Measurements from ENCODE around the gene TAS2R39.

Gene TAS2R39

DNA sequence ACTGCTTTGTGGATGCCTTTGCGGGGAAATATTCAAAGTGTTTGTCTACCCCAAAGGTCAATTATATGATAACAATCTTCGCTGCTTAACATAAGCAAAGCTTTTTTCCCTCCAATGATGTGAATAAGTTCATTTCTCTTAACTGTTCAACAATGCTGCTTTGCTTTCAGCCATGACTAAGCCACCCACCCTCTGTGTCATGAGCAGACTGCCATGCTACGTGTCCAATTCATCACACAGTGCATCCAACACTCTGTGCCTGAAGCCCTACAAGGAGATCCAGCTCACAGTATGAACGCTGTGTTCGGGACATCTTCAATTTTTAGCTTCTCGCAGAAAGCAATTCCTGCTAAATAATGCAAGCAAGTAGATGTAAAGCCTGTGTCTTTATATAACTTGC lies 32.9 kb downstream of the TAS2R39 start:
- no peak overlapping the region for H3K4me3 ChIP-seq (ENCODE audit: low read length)
- TF ChIP-seq CTCF (IDR thresholded peaks at IDR 0.05; ENCODE audit: insufficient read depth, low read depth, low read length, missing control alignments): no peak
- peak; percentile 66 for DNase-seq (ENCODE audit: low read depth)

GRCh38 chr7:143216686-143217085 lies 33.5 kb downstream of the TAS2R39 start:
- DNase-seq (ENCODE audit: low read depth): no peak
- no peak overlapping the region for H3K4me3 ChIP-seq (ENCODE audit: low read length)
- no peak for TF ChIP-seq CTCF (IDR thresholded peaks at IDR 0.05; ENCODE audit: insufficient read depth, low read depth, low read length, missing control alignments)

DNA sequence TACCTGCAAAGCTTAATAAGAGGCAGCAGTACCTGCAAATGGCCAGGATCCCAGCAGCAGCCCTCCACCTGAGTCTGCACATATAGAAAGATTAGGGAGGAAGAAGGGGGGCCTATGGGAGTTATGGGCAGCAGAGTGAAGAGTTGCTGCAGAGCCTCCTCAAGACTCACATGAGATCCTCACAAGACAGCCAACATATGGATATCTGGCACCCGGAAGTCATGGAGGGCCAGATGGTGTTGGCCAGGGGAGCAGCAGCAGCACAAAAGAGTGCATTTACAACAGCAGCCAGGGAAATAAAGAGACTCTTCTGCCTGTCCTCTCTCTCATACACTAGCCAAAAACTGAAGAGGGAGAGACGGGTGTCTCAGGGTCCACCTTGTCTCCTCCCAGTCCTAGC lies 34.6 kb downstream of the TAS2R39 start:
- no peak for TF ChIP-seq CTCF (IDR thresholded peaks at IDR 0.05; ENCODE audit: insufficient read depth, low read depth, low read length, missing control alignments)
- H3K4me3 ChIP-seq (ENCODE audit: low read length): no peak overlapping the region
- no peak for DNase-seq (ENCODE audit: low read depth)

DNA sequence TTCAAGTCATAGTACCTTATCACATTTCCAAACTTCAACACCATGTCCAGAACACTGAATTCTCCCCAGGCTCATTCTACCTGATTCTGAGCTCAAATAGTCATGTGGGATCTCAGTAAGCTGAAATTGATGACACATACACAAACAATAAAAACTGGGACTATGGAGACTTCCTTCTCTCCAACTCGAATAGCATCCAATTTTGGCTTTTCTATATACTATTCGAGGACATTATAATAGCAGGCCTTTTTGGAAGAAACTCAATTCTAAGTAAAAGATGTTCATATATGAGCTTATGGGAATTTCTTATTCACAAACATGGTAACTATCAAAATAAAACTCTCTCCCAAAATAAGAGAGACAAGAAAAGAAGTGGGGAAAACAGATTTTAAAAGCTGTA lies 38.1 kb downstream of the TAS2R39 start:
- TF ChIP-seq CTCF (IDR thresholded peaks at IDR 0.05; ENCODE audit: insufficient read depth, low read depth, low read length, missing control alignments): no peak
- DNase-seq (ENCODE audit: low read depth): no peak
- no peak overlapping the region for H3K4me3 ChIP-seq (ENCODE audit: low read length)

GRCh38 chr7:143221737-143222136 lies 38.5 kb downstream of the TAS2R39 start, which contains the start of gene TAS2R40:
Gene TAS2R40 (plus strand): TSS chr7:143222037. CDS start chr7:143222079, 42 bp downstream.
- DNase-seq (ENCODE audit: low read depth): no peak
- H3K4me3 ChIP-seq (ENCODE audit: low read length): no peak within 1 kb of the TSS
- TF ChIP-seq CTCF (IDR thresholded peaks at IDR 0.05; ENCODE audit: insufficient read depth, low read depth, low read length, missing control alignments): no peak

- no peak for DNase-seq (ENCODE audit: low read depth)
- no peak for TF ChIP-seq CTCF (IDR thresholded peaks at IDR 0.05; ENCODE audit: insufficient read depth, low read depth, low read length, missing control alignments)
- H3K4me3 ChIP-seq (ENCODE audit: low read length): no peak overlapping the region
Observed at GRCh38 chr7:143222782-143223181, 39.6 kb downstream of the TAS2R39 start.

DNA sequence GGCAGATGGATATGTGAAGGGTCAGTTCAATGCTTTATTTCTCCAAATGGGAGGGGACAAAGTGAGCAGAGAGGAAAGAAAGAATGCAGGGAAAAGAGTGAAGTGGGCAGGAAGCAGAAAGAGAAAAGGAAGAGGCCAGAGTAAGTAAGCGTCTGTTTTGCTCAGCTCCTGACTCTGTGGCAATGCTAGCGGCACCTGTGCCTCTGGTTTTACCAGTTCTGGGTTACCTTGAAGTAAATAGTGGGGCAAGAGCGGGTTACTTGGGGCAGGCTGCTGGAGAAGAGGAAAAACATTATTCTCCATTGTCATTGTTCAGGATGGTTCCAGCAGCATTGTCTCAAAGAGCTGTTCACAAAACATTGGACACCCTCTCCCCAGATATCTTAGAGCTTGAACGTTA lies 40.6 kb downstream of the TAS2R39 start:
- no peak for TF ChIP-seq CTCF (IDR thresholded peaks at IDR 0.05; ENCODE audit: insufficient read depth, low read depth, low read length, missing control alignments)
- no peak overlapping the region for H3K4me3 ChIP-seq (ENCODE audit: low read length)
- peak; percentile 68 for DNase-seq (ENCODE audit: low read depth)

Measured in epithelial cell of esophagus (primary cell).